Astrocyte of the cerebellum (primary cell): ENCODE results near the gene SCARB1.

ENCODE experiments used
- DNase-seq: peaks from one replicate; pipeline ENCODE4 v3.0.0-alpha.2; 2011; ENCODE audit warnings: low read depth
- H3K4me3 ChIP-seq: 2 replicates; pipeline ENCODE4 v1.5.1; 2011; ENCODE audit warnings: mild to moderate bottlenecking, low read depth, low read length, moderate library complexity
- CTCF ChIP-seq: IDR thresholded peaks from 2 replicates; pipeline ENCODE4 v1.5.1; 2012; ENCODE audit warnings: low read length, low read depth, moderate library complexity, mild to moderate bottlenecking; ENCODE audit errors: missing control alignments
- in situ Hi-C: cut with HindIII; loops from 2 replicates; pipeline ENCODE4 v1.10.0; 2017; ENCODE audit warnings: low sequenced_read_pairs

SCARB1 gene

GRCh38 chr12:124853781-124854636, 9.7 kb downstream of the SCARB1 start:
- no peak overlapping the region for H3K4me3 ChIP-seq
- no peak for DNase-seq
- in situ Hi-C loops = no loop called here
- TF ChIP-seq CTCF = no peak

- in situ Hi-C loops = no loop called here
- TF ChIP-seq CTCF = no peak
- DNase-seq = no peak
- no peak overlapping the region for H3K4me3 ChIP-seq
Measured at GRCh38 chr12:124852911-124853427, 10.7 kb downstream of the SCARB1 start.

GRCh38 chr12:124852329-124852831, 11.3 kb downstream of the SCARB1 start:
- no peak overlapping the region for H3K4me3 ChIP-seq
- in situ Hi-C loops = no loop called here
- no peak for TF ChIP-seq CTCF
- no peak for DNase-seq

- no peak overlapping the region for H3K4me3 ChIP-seq
- TF ChIP-seq CTCF = no peak
- DNase-seq = no peak
- in situ Hi-C loops = no loop called here
Measured at GRCh38 chr12:124851342-124851741, 12.3 kb downstream of the SCARB1 start.

GRCh38 chr12:124849382-124849781, 14.3 kb downstream of the SCARB1 start:
- in situ Hi-C loops = no loop called here
- TF ChIP-seq CTCF = no peak
- no peak overlapping the region for H3K4me3 ChIP-seq
- DNase-seq = no peak

GRCh38 chr12:124848621-124849380, 14.9 kb downstream of the SCARB1 start:
- TF ChIP-seq CTCF = no peak
- no peak for DNase-seq
- in situ Hi-C loops = no loop called here
- no peak overlapping the region for H3K4me3 ChIP-seq
